Mucosa of descending colon (tissue), 3 donors: ENCODE results near the gene TNPO3. TPM values are rescaled to one million over a fixed set of nuclear protein-coding genes. Genes with fewer than 3 reads are reported as not detected.
"Not testable (repeated sequence)": the region's sequence is repeated elsewhere in the genome, so short reads cannot be mapped to it uniquely, and the experiment has no call there.

Experiments
- ATAC-seq: fragments of 200-7000 bp; cut with Tn5 transposase; one replicate; pipeline ENCODE4 v1.9.1; 2020; ENCODE audit warnings: mild to moderate bottlenecking, moderate library complexity
- DNase-seq, 3 donors: peaks; one replicate each; pipeline ENCODE4 v3.0.0-alpha.2; 2020
- H3K36me3 ChIP-seq: fragments of 200-600 bp; one replicate; pipeline ENCODE4 v1.8.0; 2021; ENCODE audit warnings: low read depth, mild to moderate bottlenecking
- H3K4me1 ChIP-seq: fragments of 200-600 bp; one replicate; pipeline ENCODE4 v1.8.0; 2021; ENCODE audit warnings: low read depth, mild to moderate bottlenecking
- H3K4me3 ChIP-seq: fragments of 200-600 bp; one replicate; pipeline ENCODE4 v1.8.0; 2021; ENCODE audit warnings: mild to moderate bottlenecking
- H3K9me3 ChIP-seq: fragments of 200-600 bp; one replicate; pipeline ENCODE4 v1.8.0; 2021; ENCODE audit warnings: mild to moderate bottlenecking
- CTCF ChIP-seq: fragments of 200-600 bp; IDR thresholded peaks from one replicate; pipeline ENCODE4 v1.8.0; 2022; ENCODE audit warnings: antibody characterized with exemption, mild to moderate bottlenecking
- intact Hi-C, 2 donors: fragments of 100-400 bp; cut with DNase I in 1 of 2; cut with micrococcal nuclease in 1 of 2; formaldehyde crosslinking; loops; one replicate each; pipeline versions ENCODE4 v1.11.0 to v1.11.1; 2022; cut with DNase I, micrococcal nuclease
- total RNA-seq, 3 donors: library from RNA; stranded (reverse); fragmentation: NEBNext Ultra II Directional in 2 of 3; extraction: Animal tissue kit (Norgen Biotek cat#: 25700) in 2 of 3; gene quantifications; one replicate each; pipeline versions ENCODE4 v1.2.1 to v1.2.4, GENCODE V29; 2021 to 2023
- donor health status: DM: no; HTN: no; CAD: no; lungs with moderate emphysema.
- donor health status: DM: no; HTN: no; CAD: no.
- donor health status: DM: no; HTN: yes; CAD: no.

The TNPO3 gene
- total RNA-seq, 3 donors from 2014 or later = 36.0 to 43.6 (median 38.7) TPM

GRCh38 chr7:128947854-128948253 lies 107.1 kb downstream of the TNPO3 start:
- H3K36me3 ChIP-seq = no peaks in the 10 kb centered on the region

GRCh38 chr7:128946936-128947830 lies 107.7 kb downstream of the TNPO3 start:
- no peaks in the 10 kb centered on the region for H3K36me3 ChIP-seq
- intact Hi-C loops = no loop called here
- H3K9me3 ChIP-seq = no peaks in the 10 kb centered on the region
- no peaks in the 10 kb centered on the region for H3K4me1 ChIP-seq
- peak; percentile 19 for ATAC-seq
- no peak overlapping the region for H3K4me3 ChIP-seq
- DNase-seq = peak in 1 of 3 donors; percentile 29
- no peak for TF ChIP-seq CTCF

More at GRCh38 chr7:128947854-128948253, 107.1 kb downstream of the TNPO3 start:
- DNase-seq = no peak
- no peaks in the 10 kb centered on the region for H3K4me1 ChIP-seq
- TF ChIP-seq CTCF = no peak
- no peak overlapping the region for H3K4me3 ChIP-seq
- ATAC-seq = no peak
- intact Hi-C loops = no loop called here
- H3K9me3 ChIP-seq = no peaks in the 10 kb centered on the region

- Histone ChIP-seq H3K9me3 (no peaks in the 10 kb centered on the region), H3K4me3 (no peak overlapping the region), H3K4me1 (no peaks in the 10 kb centered on the region), H3K36me3 (no peaks in the 10 kb centered on the region)
- DNase-seq = no peak
- no peak for ATAC-seq
- TF ChIP-seq CTCF = no peak
- intact Hi-C loops = no loop called here
Observed at GRCh38 chr7:128945668-128946366, 109.1 kb downstream of the TNPO3 start.

- intact Hi-C loops = no loop called here
Observed at GRCh38 chr7:128944487-128945236, 110.2 kb downstream of the TNPO3 start.

GRCh38 chr7:128943251-128943650 lies 111.7 kb downstream of the TNPO3 start:
- intact Hi-C loops = not testable (repeated sequence)

More at GRCh38 chr7:128944487-128945236, 110.2 kb downstream of the TNPO3 start:
- DNase-seq (no peak), ATAC-seq (no peak)
- TF ChIP-seq CTCF = no peak
- H3K9me3 ChIP-seq = no peaks in the 10 kb centered on the region
- H3K4me3 ChIP-seq = no peak overlapping the region
- no peaks in the 10 kb centered on the region for H3K36me3 ChIP-seq
- no peaks in the 10 kb centered on the region for H3K4me1 ChIP-seq

More at GRCh38 chr7:128943251-128943650, 111.7 kb downstream of the TNPO3 start:
- H3K36me3 ChIP-seq, H3K9me3 ChIP-seq, H3K4me3 ChIP-seq, DNase-seq, ATAC-seq: not testable (repeated sequence)
- H3K4me1 ChIP-seq = peaks cover 11% of the 10 kb centered on the region
